GM19395 (cell line): ENCODE data around the gene IRF9.
A peak's percentile ranks its signal among the peaks of the same experiment; 100 is the strongest.

ENCODE experiments used
- ATAC-seq: cut with Tn5 transposase; IDR thresholded peaks from one replicate; pipeline ENCODE4 v1.9.1; 2021; ENCODE audit warnings: mild to moderate bottlenecking, moderate library complexity; ENCODE audit not compliant: unreplicated experiment

The IRF9 gene

DNA sequence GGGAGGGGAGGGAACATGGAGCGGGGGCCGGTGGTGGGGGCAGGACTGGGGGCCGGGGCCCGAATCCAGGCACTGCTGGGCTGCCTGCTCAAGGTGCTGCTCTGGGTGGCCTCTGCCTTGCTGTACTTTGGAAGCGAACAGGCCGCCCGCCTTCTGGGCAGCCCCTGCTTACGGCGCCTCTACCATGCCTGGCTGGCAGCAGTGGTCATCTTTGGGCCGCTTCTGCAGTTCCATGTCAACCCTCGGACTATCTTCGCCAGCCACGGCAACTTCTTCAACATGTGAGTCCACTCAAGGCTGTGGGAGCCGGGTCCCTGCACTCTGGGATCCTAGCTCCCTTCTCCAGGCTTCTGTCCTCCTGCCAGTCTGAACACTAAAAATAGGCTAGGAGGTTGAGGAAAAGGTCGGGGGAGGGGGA lies 29.5 kb upstream of the IRF9 start:
- ATAC-seq, result no peak

DNA sequence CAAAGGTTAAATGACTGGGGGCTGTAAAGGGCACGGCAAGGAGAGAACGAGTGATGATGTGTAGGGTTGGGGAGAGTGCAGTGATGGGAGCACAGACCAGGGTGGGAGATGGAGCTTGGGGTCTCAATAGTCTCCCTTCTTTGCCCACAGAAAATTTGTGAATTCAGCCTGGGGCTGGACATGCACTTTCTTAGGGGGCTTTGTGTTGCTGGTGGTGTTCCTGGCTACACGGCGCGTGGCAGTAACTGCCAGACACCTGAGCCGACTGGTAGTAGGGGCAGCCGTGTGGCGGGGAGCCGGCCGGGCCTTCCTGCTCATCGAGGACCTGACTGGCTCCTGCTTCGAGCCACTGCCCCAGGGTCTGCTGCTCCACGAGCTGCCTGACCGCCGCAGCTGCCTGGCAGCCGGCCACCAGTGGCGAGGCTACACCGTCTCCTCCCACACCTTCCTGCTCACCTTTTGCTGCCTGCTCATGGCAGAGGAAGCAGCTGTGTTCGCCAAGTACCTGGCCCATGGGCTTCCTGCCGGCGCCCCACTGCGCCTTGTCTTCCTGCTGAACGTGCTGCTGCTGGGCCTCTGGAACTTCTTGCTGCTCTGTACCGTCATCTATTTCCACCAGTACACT lies 28.9 kb upstream of the IRF9 start:
- no peak for ATAC-seq

DNA sequence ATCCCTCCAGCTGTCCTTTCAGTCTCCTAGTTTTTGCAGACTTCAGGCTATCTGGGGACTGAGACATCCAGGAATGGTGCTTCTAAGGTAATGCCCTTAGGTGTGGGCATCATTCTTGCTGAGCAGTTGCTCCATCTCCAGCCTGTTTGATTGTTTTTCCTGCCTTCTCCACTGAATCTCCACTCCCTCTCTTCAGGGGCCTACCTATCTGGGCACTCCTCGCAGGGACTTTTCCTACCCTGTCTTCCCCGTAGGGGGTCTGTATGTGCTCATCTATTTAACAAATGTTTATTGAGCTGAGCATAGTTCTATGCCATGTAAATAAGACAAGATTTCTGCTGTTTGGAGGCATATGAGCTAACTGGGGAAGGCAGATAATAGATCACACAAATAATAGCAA lies 28.1 kb upstream of the IRF9 start:
- no peak for ATAC-seq

DNA sequence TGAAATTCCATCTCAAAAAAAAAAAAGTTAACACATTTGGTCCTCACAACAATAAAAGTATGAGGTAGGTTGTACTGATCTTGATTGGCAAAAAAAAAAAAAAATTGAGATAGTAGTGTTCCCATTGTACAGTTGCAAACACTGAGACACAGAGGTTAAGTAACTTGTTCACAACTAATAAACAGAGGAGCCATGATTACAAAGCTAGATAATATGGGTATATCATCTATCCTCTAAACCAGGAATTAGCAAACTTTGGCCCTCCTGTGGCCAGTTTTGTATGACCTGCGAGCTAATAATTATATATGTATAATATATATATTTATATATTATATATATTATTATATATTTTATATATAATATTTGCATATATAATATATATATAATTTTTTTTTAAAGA lies 27.3 kb upstream of the IRF9 start:
- no peak for ATAC-seq

DNA sequence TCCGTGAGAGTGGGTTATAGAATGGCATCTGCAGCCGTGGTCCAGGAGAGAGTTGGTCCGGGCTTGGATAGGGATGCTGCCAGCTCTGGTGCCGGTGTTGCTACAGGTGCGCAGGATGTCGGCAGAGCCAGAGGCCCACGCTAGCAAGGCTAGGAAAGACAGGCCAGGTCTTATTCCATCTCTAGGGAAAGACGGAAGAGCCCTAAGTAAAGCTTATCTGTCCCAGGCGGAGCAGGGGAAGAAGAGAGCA lies 25.6 kb upstream of the IRF9 start:
- peak; percentile 9 for ATAC-seq

DNA sequence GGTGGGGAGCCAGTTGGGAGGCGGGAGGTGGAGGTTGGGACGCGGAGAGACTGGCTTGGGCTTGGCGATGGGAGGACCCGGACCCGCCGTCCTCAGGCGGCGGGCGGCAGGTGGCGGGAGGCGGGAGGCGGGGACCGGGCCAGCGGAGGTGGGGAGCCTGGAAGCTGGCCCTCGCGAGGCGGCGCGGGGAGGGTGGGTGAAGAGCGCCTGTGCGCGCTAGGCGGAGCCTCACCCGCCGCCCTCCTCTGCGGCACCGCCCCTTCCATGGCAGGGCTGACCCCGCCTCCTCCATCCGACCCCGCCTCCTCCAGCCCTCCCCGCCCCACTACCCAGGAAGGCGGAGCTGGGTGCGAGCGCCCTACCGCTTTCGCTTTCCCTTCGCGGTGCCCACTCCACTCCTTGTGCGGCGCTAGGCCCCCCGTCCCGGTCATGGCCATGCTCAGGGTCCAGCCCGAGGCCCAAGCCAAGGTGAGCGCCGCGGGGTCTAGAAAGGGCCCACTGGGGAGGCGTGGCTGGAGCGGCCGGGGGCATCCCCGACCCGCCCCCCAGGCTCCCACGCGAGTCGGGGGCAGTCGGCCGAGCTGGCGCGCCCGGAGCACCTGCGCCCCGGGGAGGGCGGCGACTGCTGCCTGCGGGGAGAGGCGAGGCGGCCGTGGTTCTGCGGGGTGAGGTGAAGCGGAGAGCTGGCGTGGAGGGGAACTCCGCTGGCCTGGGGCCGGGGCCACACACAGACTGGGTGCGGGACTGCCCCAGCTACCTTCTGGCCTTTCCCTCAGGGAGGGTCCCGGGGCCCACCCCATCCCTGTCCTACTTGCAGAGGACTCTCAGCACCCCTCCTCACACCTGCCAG lies 25.0 kb upstream of the IRF9 start, which contains the start of gene PSME1:
Gene PSME1 (plus strand): TSS at position 361 of the 850 bp plus-strand sequence. CDS start 69 bp downstream, at position 430.
- peak; percentile 75 for ATAC-seq

GRCh38 chr14:24136684-24137528 lies 24.2 kb upstream of the IRF9 start:
- no peak for ATAC-seq

- no peak for ATAC-seq
Observed at GRCh38 chr14:24137529-24138395, 23.3 kb upstream of the IRF9 start.

DNA sequence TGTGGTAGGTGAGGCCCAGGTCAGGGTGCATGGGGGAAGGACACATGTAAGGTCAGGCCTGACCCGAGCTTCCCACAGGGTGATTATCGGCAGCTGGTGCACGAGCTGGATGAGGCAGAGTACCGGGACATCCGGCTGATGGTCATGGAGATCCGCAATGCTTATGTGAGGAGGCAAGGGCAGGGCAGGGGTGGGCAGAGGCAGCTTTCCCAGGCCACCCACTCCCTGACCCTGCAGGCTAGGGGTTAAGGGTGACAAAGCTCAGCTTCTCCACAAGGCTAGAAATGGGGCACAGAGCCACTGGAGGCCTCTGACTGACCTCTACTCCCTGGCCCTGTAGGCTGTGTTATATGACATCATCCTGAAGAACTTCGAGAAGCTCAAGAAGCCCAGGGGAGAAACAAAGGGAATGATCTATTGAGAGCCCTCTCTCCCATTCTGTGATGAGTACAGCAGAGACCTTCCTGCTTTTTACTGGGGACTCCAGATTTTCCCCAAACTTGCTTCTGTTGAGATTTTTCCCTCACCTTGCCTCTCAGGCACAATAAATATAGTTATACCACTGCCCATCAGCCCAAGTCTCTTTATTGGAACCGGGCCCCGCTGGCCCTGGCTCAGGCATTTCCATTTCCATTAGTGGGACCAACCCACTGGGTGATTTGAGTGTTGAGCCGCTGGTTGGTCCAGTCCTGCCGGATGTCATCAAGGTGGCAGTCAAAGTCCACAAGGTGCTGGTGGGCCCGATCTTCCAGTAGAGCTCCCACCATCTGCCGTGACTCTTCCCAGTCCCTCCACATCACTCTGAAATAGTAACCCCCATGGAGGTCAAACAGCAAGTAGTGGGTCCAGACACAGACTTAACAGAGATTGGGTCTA lies 22.4 kb upstream of the IRF9 start:
- ATAC-seq, result no peak

DNA sequence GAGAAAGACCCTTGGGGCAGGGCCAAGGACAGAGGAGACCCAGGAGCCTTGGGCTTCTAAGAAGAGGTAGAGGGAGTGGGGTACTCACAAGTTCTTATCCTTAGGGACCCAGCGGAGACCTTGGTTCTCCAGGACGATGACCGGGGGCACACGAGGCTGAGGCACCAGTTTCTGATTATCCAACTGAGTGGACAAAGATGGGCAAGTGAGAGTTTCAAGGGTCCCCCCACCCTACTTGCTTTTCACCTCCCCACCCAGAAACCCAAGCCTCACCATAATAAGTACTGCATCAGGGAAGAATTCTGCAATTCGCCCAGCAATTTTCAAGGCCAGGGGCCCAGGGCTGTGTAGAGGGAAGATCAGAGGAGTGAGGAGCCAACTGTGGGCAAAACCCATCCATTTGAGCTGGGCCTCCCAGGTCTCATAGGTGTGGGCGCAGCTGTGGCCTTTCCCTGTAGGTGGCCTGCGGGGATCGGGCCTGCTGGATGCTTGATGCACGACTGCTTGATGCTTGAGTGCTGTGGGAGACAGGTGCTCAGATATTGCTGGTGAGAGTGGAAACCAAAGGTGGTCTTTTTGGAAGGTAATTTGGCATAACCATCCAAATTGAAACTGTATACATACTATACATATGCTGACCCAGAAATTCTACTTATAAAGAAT lies 21.7 kb upstream of the IRF9 start:
- ATAC-seq, result no peak

DNA sequence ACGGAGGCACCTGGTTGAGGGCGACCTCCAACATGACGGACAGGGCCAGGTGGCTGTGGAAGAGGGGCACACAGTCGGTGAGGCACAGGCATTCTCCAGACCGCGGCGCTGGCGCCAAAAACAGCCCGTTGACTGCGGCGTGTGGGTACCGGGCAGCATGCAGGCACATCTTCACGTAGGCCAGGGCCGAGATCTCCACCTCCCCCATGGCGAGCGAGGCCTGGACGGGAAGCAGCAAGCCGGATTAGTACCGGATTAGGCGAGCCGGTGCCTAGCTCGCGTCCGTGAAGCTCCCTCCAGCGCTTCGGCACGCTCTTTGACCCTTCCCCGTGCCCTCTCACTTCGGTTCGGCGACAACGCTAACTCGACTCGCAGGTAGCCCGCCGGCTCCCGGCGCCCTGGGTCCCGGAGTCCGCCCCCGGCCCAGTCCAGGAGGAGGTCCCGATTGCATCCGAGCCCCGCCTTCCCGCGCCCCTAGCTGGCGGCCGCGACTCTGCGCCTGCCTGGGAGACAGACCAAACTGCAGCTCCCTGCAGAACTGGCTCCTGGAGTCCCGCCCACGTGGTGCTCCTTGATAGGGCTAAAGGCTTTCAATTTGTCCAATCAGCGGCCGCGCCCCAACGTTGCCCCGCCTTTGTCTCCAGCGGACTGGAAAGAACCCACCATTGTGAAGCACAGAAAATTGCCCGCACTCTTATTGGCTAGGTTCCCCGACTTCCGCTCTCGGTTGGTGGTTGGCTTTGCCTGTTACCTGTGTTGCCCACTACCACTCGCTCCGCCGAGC lies 19.8 kb upstream of the IRF9 start, which contains the start of gene EMC9:
Gene EMC9 (minus strand): TSS at position 495 of the 784 bp plus-strand sequence. CDS start 287 bp downstream, at position 208.
- ATAC-seq, result peak; percentile 85

GRCh38 chr14:24143511-24143910 lies 17.6 kb upstream of the IRF9 start:
- no peak for ATAC-seq

GRCh38 chr14:24144451-24144850 lies 16.6 kb upstream of the IRF9 start:
- ATAC-seq, result no peak

GRCh38 chr14:24145219-24145618 lies 15.8 kb upstream of the IRF9 start:
- ATAC-seq, result no peak

GRCh38 chr14:24145690-24146452 lies 15.2 kb upstream of the IRF9 start:
- no peak for ATAC-seq

DNA sequence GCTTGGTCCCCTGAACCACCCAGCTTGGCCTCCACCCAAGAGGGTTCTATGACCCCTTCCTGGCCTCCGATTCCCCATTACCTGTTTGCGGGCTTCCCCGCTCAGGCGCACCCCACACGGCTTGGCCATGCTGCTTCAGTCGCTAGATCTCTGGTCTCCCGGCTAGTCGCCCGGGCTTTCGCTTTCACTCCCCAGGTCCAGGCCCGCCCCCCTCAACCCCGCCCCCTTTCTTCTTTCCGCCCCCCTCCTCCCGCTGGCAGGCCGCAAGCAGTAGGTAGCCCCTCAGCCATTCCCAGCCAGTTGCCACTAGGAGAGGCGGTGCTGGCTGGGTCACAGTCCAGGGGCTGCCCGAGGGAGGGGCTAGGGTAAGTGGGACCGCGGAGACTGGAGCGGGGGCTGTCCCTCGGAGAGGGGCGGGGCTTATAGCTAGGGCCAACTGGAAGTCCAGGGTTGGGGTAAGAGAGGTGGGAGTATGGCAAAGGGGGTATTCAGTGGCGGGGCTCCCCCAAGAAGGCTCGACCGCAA lies 14.6 kb upstream of the IRF9 start, which contains the start of gene PSME2:
Gene PSME2 (minus strand): TSS at position 158 of the 525 bp plus-strand sequence. CDS start 29 bp downstream, at position 129.
- peak; percentile 59 for ATAC-seq
